Activated CD8-positive, alpha-beta memory T cell treated with anti-CD3 and anti-CD28 coated beads, Interleukin-2, amount 50 U/mL, for 1 hour (primary cell): ENCODE results near the gene ARAP2.
A peak's percentile ranks its signal among the peaks of the same experiment; 100 is the strongest.

Source experiments
- DNase-seq: peaks from one replicate; pipeline ENCODE4 v3.0.0-alpha.2; 2020; ENCODE audit errors: extremely low read depth

ARAP2 gene, protein sequence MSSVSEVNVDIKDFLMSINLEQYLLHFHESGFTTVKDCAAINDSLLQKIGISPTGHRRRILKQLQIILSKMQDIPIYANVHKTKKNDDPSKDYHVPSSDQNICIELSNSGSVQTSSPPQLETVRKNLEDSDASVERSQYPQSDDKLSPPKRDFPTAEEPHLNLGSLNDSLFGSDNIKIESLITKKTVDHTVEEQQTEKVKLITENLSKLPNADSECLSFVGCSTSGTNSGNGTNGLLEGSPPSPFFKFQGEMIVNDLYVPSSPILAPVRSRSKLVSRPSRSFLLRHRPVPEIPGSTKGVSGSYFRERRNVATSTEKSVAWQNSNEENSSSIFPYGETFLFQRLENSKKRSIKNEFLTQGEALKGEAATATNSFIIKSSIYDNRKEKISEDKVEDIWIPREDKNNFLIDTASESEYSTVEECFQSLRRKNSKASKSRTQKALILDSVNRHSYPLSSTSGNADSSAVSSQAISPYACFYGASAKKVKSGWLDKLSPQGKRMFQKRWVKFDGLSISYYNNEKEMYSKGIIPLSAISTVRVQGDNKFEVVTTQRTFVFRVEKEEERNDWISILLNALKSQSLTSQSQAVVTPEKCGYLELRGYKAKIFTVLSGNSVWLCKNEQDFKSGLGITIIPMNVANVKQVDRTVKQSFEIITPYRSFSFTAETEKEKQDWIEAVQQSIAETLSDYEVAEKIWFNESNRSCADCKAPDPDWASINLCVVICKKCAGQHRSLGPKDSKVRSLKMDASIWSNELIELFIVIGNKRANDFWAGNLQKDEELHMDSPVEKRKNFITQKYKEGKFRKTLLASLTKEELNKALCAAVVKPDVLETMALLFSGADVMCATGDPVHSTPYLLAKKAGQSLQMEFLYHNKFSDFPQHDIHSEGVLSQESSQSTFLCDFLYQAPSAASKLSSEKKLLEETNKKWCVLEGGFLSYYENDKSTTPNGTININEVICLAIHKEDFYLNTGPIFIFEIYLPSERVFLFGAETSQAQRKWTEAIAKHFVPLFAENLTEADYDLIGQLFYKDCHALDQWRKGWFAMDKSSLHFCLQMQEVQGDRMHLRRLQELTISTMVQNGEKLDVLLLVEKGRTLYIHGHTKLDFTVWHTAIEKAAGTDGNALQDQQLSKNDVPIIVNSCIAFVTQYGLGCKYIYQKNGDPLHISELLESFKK (N-terminal part only)

DNA sequence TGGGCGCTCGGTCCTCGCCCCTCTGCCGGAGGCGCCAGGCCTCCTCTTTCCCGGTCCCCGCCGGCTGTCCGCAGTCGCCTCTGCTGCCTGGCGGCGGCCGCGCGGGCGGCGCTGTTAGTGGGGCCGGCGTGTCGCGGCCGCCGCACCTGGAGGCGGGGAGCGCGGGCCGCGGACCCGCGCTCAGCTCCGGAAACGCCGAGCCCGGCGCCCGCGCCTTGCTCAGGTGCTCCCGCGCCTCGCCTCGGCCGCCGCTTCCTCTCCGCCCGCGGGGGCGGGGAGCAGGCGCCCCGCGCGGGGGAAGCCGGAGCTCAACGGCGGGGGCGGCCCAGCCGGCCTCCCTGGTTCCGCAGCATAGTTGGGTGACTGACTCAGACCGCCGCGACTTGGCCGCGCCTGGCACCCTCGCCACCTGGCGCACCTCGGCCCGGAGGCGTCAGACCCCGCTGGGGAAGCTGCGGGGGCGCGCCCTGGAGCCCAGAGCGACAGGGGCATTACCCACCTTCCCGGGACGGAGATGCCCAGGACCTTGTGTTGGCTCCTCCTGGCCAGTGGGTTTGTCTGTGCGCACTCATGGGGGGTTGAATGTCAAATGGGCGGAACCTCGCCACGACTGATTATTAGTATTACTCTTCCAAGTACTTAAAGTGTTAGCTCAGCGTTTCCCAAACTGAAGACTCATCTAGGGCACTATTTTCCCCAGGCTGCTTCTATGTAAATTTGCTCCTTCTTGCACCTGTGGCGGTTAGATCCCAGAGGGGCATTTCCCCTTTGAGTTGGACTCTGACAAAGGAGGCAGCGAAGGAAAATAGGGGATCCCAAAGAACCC lies at the start of gene ARAP2:
Gene ARAP2, minus strand, starts transcription at position 258 of the 826 bp plus-strand sequence. CDS start 15,028 bp downstream, outside the sequence.
- DNase-seq: peak; percentile 58

DNA sequence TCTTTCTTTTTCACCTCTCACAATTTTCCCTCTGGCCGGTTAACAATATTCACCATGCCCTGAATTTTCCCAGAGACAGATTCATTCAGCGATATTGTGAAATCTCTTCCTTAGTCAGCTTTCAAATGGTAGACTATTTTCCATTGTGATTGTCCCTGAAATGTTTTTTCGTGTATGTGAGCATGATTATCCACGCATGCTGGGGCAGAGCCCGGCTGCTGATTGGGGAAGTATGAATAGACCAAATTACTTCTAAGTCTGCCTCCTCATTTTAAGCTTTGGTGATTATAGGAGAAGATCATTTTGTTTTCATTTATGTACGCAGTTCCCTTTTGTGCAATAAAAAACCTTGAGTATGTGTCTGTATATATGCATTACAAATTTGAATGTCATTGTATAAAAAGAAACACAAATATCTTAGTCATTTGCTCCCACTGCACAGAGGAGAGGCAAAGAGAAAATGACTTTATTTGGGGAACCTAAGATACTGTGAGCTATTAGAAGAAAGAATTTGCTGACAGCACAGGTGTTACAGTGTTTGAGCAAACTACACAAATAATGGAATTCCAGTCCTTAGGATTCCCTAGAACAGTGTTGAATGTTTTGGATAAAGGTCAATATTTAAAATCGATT lies 48.4 kb upstream of the ARAP2 start:
- no peak for DNase-seq

DNA sequence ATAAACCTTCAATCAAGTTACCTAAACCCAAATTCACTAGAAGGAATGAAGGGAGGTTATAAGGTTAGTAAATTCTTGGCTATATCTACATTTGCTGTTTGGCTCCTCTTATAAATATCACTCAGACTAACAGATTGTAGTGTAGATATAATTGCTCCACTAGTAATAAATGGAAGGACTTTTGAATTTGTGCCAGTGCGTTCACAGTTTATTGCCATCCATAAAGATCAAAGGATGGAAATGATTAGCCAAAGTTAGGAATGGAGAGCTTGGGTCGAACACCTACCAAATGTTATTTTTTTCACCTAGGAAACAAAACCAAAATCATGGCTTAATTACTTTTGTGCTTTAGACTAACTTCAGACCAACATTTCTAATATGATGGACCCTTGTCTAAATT lies 46.3 kb upstream of the ARAP2 start:
- no peak for DNase-seq

- no peak for DNase-seq
Observed at GRCh38 chr4:36288731-36289426, 44.6 kb upstream of the ARAP2 start.

DNA sequence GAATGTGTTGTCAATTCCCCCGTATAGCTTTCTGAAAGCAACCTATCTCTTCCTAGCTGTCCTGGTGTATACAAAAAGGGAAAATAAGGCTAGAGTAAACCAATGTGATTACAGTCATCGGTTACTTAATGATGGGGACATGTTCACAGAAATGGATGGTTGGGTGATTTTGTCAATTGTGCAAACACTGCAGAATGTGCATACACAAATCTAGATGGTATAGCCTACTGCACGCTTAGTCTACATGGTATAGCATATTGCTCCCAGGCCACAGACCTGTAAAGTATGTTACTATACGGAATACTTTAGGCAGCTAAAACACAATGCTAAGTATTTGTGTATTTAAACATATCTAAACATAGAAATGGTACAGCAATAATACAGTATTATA lies 42.2 kb upstream of the ARAP2 start:
- no peak for DNase-seq

DNA sequence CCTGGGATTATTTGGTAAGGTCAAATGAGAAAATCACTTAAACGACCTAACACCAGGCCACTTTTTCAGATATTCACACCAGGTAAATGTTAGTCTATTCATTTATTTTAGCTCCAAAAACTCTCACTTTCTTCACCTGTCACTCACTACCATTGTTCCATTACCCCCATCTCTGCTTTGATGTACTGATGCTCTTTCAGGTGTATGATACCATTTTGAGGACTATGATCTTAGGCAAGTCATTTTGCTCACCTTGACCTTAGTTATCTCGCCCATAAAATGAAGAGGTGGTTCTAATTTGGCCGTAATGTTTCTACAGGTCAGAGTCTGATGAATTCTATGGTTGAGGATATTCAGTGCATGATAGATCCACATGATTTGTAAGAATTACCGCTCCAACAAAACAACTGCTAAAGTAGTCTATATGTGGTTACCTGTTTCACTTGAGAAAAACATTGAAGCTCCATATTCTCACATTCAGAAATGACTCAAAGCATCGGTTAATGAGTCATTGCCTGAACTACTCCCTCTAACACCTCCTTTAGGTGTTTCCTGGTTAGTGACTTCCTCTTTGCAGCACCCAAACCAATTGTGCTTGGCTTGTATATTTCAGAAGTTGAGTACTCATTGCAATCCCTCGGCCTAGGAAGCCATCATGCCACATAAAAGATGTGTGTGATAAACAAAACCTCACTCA lies 41.6 kb upstream of the ARAP2 start:
- DNase-seq: peak; percentile 41

- DNase-seq: no peak
Observed at GRCh38 chr4:36283912-36284465, 39.7 kb upstream of the ARAP2 start.

DNA sequence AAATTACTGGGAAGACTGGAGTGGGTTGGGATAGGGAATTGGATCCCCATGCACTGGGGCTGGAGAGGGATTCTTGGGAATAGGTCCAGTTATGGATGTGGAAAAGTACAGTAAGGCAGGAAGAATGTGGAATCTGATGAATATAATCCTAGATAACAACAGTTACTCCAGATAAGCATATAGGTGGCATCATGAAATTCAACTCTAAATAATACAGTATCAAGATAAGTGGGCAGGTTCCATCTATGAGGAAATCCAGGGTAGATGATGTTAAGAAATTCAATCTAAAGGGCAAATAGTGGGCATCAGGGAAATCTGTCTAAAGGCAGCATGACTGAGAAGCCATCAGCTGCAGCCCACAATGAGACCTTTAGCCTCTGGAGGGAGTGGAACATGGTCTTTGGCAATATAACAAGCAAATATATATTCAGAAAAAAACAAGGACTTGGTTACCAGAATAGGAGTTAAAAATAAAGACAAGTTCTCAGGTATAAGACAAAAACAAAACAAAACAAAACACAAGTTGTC lies 38.3 kb upstream of the ARAP2 start:
- no peak for DNase-seq

GRCh38 chr4:36281384-36282106 lies 37.2 kb upstream of the ARAP2 start, which contains the start of gene DTHD1:
DTHD1 (plus strand) TSS chr4:36281616; CDS start chr4:36281759, 143 bp downstream.
- DNase-seq: no peak

DNA sequence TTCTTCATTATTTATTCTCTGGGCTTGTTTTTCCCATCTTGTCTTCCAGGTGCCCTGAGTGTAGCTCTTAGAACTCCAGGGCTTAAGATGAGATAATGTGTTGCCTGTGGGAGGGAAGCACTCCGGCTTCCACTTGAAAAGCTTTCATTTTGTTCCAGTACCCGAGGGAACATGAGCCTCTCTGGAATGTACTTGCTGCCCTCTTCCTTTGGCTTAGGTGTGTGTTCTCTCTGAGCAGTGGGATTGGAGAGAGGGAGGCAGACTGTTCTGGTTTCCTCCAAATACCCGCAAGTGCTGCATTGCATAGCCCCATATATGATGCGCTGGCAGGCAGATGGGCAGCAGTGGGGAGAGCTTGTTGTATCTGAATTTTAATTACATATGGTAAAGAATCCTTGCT lies 36.2 kb upstream of the ARAP2 start:
- DNase-seq: no peak

- no peak for DNase-seq
Observed at GRCh38 chr4:36278789-36279188, 34.5 kb upstream of the ARAP2 start.

DNA sequence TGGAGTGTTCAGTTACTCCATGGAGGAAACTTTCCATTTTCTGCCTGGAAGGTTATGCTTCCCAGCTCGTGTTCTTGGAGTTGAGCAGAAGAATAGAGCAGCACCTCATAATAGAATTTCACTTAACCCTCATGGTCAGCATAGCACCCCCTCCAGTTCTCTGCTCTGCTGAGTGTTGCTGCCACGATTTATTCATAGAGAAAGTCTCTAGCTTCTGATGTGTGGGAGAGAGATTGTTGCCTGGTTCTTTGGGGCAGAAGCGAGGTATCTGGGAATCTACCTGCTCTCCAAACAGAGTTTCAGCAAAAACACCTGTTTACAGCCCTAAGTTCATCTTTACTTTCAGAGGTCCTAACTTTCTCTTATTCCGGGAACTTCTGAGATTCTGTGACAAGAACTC lies 33.2 kb upstream of the ARAP2 start:
- no peak for DNase-seq

DNA sequence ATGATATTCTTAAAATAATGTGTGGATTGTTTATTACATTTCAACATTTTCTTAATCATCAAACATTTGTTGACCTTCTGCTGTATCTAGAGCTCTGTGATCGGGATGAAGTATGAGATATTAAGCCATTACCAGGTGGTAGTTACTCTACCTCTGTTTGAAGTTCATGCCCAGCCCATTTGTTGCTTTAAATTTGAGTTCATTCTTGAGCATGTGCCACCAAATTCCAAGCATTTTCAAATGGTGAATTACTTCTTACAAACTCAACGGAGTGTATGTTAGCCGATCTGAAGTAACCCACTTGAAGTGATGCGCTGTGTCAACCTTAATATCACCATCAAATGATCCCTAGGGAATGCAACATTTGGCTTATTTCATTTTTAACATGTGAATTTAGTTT lies 29.8 kb upstream of the ARAP2 start:
- DNase-seq: no peak

DNA sequence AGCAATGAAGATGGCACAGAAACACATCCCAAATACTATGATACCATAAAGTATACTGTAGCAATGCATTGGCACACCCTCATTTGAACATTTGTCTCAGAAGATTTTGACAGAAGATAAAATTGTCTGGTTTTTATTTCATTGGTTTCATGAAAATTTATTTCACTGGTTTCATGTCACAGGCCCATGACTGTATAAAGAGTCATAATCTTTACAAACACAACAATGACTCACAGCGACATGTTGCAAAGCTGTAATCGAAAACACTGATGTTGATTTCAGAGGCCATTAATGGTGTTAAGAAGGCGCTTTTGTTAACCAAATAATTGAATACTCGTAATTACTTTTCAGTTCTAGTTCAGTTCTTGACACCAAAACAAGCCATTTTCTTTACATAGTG lies 29.0 kb upstream of the ARAP2 start:
- DNase-seq: no peak

- DNase-seq: no peak
Observed at GRCh38 chr4:36269533-36270173, 25.3 kb upstream of the ARAP2 start.

- DNase-seq: peak; percentile 40
Observed at GRCh38 chr4:36269101-36269500, 24.8 kb upstream of the ARAP2 start.

DNA sequence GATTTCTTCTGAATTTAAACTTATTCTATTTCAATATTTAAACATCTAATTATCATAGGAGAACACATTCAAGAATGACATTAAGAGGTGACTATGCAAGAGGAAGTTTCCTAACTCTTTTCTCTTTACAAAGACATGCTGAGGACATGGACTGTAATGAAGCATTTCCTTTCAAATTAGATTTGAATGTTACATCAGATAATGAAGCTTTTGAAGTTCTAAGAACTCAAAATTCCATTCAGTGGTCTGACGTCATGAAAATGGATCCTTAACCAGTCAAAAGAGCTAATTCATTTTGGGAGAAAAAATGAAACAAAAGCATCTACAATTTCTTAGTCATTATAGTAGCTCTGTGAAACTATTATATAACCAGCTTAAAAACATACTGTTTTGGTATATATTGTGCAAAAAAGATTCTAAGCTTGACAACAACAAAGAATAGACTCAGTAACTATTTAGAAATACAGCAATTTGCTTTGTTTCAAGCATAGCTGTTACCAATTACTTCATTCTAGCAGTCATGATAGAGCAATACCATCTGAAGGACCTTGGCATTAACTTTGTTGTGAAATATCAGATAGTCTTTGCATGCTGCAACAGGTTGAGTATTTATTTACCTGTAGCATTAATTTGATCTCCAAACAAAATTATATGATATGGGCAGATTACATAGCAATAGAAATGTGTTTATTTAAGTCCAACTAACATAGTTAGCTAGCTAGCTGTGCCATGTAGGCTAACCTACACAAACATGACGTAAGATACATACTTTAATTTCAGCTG lies 23.4 kb upstream of the ARAP2 start:
- DNase-seq: no peak
